Gastrocnemius medialis (tissue), 4 donors: ENCODE measurements around the gene GPC6.

Source experiments
- CTCF ChIP-seq, 5 experiments: fragments of 450-650 bp in 3 of 5; fragments of 200-600 bp in 2 of 5; sonication (generic) in 2 of 5; IDR thresholded peaks in 4 of 5; conservative IDR thresholded peaks in 1 of 5; 1 replicate in 4 of 5; 2 replicates in 1 of 5; pipeline ENCODE4 v1.5.1; 2016 to 2019; ENCODE audit warnings: antibody characterized with exemption in 5 of 5, mild to moderate bottlenecking in 3 of 5, moderate library complexity in 3 of 5
- POLR2A ChIP-seq, 2 donors: fragments of 450-650 bp; IDR thresholded peaks; one replicate each; pipeline ENCODE4 v1.6.1; 2017; ENCODE audit warnings: antibody characterized with exemption in 2 of 2, mild to moderate bottlenecking in 2 of 2, moderate library complexity in 2 of 2

DNA sequence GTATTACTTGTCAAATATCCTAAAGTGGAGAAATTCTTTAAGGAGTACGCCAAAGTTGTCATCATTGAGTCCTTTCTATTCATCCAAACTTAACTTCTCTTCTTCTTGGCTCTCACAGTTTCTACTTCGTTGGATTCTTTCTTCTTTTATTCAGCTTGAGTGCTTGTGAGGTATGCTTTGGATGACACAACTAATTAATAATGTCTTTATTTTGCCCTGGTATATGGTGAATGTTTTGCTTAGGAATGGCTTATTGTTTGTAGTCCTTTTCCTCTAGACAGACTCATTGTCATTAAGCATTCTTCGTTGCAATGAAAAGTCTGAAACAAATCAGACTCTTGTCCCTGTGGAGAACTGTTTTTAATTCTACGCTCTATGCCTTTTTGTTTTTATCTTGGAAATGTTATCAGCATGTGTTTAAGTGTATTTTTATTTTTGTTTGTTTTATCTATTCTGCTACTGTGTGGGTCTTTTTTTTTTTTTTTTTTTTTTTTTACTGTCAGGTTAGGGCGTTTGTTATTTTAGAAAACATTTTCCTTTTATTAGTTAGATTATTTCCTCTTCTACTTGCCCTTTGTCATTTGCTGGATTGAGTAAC lies 471.5 kb downstream of the GPC6 start:
- no peak for TF ChIP-seq POLR2A (IDR thresholded peaks at IDR 0.05)
- no peak for TF ChIP-seq CTCF (IDR thresholded peaks at IDR 0.05 in 4 of 5, conservative IDR thresholded peaks at IDR 0.05 in 1 of 5)
